Stimulated activated CD8-positive, alpha-beta memory T cell treated with anti-CD3 and anti-CD28 coated beads, Interleukin-4, amount 100 ng/mL, for 1 hour (primary cell): Measurements from ENCODE around the gene SLC7A6OS.
A peak's percentile ranks its signal among the peaks of the same experiment; 100 is the strongest.
"Not testable (repeated sequence)": the region's sequence is repeated elsewhere in the genome, so short reads cannot be mapped to it uniquely, and the experiment has no call there.

Source experiments
- DNase-seq, 2 donors: peaks; one replicate each; pipeline ENCODE4 v3.0.0-alpha.2; 2020; ENCODE audit warnings: low read depth in 2 of 2, low spot score in 1 of 2

The SLC7A6OS gene

DNA sequence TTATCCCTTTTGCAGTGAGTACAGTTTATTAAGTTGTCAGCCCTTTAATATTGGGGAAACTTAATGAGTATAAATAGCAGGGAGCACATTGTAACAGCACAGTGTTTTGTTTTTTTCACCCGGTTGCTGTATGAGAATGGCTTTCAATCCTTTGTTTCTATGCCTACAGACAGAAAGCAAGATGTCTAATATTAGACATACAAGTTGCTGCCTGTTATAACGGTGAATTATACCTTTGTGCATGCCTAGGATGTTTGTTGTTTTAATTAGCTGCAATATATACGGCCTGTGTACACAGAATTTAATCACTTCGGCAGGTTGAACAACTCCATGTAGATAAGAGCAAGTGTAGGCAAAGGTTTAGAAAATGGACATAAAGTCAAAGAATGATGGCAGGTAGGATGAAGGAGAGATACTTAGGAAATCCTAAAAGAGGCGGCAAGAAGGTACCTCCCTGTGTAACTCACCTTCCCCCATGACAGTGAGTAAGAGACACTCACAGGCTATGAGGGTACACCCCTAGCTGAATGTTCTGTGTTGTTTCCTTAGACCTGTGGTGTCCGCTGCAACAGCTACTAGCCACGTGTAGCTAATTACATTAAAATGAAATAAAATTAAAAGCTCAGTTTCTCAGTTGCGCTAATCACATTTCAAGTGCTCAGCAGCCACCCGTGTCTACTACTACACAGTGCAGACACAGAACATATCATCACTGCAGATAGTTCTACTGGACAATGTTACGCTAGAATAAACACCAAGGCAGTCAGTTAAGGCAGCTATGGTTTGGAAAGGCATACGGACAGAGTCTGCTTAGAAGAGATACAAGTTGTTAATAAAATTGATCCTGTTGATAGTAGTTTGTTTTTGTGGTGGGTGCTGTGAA is 10.9 kb downstream of the SLC7A6OS start:
- no peak for DNase-seq

DNA sequence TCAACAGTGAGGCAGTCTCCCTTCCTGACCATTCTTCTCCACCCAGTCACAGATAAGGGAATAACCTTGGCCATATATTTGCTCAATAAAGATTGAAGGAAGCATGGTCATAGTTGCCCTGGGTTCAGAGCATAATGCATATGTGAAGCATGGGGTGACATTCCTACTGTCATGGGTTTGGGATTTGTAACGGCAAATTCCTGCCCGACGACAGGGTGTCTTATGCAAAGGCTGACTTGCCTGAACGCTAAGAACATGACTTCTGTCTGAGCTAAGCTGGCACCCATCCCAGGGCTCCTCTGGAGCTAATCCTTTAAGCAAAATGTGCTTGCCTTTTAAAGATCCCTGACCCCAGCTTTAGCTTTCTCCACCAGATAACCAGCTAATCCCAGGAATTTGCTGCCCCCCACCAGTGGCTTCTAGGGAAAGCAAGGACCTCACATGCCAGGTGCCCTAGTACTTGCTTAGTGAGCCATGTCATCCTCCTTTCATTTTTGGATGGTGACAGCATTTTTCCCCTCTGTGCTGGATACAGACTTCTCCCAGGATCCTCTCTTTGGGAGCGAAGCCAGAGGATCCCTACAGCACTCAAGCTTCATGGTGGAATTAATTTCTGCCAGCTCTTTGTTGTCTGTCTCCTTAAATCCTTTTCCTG is 11.7 kb downstream of the SLC7A6OS start:
- DNase-seq, result no peak

DNA sequence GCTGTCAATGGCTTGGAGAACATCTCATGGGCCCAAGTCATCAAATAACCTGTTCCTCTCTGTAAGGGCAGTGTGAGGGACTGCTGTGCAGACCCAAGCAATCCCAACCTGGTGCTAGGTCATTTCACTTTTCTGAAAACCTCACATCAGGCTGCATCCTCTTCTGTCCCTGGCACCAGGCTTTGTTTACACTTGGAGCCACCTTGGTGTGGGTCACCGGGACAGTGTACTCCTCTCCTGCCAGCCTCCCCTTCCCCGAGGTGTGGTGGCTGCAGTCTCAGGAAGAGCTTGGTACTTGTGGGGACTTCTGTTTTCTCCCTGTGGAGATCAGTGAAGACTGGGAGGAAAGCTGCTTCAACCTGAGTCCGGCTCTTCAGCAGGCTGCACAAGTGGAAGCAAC is 12.4 kb downstream of the SLC7A6OS start:
- DNase-seq, result no peak

DNA sequence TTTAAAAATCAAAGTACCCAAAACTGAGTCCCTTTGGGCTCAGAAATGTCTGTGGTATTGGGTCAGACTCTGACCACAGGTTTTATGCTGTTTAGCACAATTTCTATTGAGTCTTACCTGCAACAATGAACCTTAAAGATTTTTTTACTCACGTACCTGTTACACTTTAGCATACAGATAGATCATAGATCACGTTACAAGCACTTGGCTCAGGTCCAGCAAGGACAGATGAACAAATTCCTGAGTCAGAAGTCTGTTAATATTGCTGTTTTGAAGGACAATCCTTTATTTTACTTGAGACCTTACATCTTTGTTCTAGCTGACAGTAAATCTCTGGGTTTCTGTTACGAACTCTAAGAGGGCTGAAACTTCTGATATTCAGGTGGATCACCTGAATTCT is 12.8 kb downstream of the SLC7A6OS start:
- DNase-seq, result no peak

DNA sequence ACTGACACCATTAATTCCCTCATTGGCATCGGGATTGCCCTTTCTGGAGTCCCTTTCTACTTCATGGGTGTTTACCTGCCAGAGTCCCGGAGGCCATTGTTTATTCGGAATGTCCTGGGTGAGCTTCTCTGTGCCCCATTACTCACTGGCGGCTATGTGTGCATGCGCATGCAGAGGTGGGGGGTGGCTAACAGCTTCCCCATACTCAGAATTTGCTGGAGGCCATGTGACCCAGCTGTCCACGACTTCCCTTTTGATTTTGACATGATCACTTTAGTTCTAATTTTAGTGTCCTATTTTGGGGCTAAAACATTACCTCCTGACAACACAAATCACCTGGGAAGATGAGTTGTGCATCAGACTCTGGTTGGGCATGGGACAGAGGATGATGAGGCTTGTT is 14.1 kb downstream of the SLC7A6OS start:
- no peak for DNase-seq

DNA sequence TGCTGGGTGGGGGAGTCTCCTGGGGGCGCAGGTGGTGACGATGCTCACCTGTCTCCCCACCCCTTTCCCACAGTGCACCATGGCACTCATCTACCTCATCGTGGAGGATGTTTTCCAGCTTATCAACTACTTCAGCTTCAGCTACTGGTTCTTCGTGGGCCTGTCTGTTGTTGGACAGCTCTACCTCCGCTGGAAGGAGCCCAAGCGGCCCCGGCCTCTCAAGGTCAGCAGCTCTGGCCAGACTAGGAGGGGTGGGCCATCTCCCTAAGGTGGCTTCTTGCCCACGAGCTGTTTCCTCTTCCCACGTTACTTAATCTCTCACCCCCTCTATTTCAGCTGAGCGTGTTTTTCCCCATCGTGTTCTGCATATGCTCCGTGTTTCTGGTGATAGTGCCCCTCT is 14.5 kb downstream of the SLC7A6OS start:
- DNase-seq, result no peak

DNA sequence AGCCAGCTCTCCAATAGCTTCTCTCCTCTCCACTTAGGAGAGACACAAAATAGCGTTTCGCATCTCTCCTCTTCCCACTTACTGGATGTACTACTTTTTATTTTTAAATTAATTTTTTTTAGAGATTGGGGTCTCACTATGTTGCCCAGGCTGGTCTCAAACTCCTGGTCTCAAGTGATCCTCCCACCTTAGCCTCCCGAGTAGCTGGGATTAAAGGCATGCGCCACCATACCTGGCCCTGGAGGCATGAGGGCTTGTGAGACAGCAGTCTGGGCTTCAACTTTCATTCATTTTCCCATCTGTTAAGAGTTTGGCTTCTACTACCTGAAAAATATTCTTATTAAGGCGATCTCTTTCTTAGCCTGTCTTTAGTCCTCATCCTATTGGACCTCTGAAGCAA is 18.3 kb downstream of the SLC7A6OS start:
- no peak for DNase-seq

DNA sequence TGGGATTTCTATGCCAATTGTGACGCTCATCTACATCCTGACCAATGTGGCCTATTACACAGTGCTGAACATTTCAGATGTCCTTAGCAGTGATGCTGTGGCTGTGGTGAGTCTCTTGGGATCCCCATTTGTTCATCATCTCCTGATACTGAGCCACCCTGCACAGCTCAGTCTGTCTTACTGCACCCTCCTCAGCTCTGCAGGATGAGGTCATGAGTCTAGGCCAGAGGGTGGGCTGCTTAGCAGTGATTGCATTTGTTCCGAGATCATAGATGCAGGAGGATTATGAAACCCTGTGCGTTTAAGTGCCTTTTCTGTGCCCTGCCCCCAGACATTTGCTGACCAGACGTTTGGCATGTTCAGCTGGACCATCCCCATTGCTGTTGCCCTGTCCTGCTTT is 19.5 kb downstream of the SLC7A6OS start:
- DNase-seq, result no peak

DNA sequence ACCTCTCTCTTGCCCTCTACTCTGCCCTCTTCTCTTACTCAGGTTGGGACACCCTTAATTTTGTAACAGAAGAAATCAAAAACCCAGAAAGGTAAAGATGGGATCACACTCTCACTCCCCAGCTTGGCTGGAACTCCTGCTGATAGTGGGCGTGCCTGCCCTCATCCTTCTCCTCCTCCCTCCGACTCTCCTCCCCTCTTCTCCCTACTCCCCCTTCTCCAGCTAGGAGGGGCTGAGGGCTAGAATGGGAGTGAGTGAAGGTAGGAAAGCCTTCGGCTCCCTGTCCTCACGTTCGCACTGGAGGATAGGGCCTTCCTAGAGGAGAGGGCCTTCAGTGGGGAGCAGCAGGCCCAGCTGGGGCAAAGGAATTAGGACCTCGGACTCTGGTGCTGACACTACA is 20.3 kb downstream of the SLC7A6OS start:
- no peak for DNase-seq

DNA sequence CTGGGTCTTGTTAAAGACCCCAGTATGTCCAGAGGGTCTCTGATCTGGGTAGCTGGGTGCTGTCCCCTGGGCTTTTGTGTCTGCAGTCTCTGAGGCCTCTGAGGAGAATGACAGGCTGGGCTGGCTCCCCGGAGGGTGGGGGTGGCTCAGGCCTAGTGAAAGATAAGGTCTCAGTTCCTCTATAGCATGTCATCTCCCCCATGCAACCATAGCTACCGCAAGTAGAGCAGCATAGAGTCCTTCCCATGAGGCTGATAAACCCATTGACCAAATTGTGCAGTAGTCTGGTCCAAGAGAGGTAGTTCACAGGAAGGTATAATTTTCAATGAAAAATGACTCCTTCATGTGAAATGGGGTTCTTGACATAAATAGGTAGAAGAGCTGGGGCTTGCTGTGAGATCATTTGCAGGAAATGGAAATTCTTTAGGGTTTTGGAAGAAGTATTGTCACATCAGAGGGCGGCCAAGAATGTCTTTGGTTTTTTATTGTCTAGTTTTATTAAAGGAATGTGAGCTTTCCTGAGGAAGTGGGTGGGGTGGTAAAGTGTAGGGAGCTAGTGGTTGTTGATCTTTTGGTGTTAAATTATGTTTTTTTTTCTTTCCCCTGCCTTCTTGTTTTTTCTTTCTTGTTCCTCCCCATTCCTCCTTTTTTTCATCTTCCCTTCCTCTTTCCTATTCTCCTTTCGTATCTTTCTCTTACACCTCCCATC is 21.0 kb downstream of the SLC7A6OS start:
- DNase-seq, result peak in 1 of 2 donors; percentile 31

DNA sequence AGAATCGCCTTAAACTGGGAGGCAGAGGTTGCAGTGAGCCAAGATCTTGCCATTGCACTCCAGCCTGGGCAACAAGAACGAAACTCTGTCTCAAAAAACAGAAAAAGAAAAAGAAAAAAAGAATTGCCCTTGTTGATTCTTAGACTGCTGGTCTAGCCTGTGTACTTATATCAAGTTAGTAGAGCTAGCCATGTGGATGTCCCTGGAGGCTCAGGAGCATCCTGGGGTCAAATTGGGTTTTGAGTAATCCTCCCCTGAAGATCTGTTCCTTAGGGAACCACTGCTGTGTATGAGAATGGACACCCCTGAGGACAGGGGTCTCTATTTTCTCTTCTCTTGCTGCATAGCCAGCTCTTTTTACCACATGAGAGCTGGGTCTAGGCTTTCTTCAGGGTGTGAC is 21.5 kb downstream of the SLC7A6OS start:
- no peak for DNase-seq

DNA sequence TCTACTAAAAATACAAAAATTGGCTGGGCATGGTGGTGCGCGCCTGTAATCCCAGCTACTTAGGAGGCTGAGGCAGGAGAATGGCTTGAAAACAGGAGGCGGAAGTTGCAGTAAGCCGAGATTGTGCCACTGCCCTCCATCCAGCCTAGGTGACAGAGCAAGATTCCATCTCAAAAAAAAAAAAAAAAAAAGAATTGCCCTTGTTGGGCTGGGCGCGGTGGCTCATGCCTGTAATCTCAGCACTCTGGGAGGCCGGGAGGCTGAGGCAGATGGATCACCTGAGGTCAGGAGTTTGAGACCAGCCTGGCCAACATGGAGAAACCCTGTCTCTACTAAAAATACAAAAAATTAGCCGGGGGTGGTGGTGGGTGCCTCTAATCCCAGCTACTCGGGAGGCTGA is 21.9 kb downstream of the SLC7A6OS start:
- DNase-seq, result not testable (repeated sequence)

DNA sequence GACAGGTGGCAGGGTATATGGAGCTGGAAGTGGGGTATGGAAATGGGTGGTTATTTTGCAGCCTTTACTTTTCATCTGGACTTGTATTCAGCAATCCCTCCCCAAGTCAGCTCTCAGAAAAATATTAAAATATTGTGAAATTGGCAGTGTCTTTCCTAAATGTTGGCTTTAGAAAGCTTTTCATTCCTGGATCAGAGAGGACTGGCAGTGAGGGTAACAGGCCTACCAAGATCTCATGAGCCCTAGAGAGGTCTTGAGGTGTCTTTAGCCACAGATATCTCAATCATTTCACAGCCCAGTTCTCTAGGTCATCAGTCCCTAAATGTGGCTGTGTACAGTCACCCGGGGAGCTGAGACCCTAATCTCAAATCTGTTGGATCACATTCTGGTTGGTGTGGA is 22.5 kb downstream of the SLC7A6OS start:
- no peak for DNase-seq

DNA sequence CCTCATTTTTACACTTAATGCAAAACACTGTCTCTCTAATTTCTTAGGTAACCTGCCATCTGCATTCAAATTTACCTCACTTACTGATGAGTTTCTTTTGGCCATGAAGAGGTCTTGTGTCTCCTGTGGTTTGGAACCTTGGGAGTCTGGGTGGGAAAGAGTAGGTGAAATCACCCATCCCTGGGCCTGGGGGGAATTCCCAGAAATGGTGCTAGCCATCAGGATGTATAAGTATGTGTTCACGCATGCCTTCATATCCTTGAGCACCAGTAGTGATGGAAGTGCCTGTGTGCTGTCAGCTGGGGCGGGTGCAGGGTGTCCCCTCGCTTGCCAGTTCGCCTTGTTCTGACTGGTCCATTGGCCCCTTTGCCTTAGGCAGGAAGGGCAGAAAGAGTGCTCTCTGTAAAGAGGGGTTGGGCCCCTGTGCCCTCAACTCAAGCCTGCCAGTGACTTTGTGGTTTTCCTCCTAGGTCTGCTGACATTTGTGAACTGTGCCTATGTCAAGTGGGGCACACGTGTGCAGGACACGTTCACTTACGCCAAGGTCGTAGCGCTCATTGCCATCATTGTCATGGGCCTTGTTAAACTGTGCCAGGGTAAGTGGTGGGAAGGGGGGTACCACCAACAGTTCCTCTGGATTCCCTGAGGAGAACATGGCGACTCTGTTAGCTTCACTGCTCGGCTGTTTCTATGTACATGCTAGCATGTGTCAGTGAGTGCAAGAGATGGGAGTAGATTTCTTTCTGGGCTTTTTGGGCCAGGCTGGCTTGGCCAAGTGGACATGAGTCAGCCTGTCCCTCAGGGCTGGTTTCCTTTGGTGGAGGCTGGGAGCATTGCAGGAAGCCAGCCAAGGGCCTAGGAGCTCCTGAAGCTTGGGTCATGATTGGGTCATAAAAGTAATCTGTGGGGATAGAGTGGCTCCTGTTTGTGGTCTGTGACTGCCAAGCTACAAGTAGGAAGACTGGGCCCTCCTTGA is 23.2 kb downstream of the SLC7A6OS start:
- DNase-seq, result no peak

DNA sequence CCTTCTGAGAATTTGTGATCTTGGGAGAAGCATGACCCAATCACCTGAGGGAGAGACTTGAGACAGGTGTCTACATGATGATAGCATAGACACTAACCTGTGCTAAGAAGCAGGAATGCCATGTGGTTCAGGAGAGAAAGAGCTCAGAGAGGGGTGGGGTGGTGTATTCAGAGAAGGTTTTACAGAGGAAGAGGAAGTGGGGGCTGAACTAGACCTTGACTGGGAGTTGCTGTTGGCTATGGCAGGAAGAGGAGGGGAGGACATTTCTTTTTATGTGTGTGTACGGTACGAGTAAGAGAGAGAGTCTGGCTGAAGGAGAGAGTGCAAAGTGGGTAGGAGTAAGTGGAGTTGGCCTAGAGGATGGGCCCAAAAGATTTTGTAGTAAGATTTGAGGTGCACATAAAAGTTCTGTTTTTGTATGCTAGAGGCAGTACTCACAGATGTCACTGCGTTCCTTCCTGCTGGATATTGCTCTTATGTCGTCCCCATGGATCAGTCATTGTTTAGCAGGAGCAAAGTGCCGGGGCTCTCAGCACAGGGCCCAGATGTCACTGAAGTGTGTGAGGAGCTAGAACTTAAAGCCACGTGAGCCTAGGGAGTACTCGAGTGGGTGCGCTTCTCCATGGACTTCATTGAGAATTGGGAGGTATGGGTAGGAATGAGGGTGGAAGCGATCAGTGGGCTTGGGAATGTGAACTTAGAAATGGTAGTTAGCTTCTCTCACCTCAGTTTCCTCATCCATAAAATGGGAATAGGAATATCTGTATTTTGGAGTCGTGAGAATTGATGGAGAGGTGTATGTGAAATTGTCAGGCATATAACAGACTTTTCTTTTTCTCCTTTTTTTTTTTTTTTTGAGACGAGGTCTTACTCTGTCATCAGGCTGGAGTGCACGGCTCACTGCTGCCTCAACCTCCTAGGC is 24.3 kb downstream of the SLC7A6OS start:
- DNase-seq, result no peak

DNA sequence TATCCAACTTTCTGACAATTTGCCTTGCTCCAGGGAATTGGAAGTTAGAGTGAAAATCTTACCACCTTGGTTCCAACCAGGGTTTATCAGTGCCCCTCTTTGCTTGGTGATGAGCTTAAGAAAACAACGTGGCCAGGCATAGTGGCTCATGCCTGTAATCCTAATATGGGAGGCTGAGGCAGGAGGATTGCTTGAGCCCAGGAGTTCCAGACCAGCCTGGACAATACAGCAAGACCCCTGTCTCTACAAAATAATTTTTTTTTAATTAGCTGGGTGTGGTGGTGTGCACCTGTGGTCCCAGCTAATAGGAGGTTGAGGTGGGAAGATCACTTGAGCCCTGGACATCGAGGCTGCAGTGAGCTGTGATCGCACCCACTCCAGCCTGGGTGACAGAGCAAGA is 25.1 kb downstream of the SLC7A6OS start:
- no peak for DNase-seq

DNA sequence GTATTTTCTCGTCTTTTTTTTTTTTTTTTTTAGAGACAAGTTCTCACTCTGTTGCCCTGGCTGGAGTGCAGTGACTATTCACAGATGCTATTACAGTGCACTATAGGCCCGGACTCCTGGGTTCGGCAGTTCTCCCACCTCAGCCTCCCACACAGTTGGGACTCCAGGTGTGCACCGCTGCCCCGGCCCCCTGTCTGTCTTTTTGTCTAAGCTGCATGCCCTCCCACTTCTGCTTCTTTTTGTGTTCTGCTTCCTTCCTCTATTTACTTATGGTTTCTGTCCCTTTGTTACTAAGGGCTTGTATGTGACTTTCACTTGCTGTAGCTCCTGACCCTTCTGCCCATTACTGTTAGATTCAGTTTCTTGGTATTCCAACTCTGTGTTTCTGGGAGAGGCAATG is 25.9 kb downstream of the SLC7A6OS start:
- no peak for DNase-seq

DNA sequence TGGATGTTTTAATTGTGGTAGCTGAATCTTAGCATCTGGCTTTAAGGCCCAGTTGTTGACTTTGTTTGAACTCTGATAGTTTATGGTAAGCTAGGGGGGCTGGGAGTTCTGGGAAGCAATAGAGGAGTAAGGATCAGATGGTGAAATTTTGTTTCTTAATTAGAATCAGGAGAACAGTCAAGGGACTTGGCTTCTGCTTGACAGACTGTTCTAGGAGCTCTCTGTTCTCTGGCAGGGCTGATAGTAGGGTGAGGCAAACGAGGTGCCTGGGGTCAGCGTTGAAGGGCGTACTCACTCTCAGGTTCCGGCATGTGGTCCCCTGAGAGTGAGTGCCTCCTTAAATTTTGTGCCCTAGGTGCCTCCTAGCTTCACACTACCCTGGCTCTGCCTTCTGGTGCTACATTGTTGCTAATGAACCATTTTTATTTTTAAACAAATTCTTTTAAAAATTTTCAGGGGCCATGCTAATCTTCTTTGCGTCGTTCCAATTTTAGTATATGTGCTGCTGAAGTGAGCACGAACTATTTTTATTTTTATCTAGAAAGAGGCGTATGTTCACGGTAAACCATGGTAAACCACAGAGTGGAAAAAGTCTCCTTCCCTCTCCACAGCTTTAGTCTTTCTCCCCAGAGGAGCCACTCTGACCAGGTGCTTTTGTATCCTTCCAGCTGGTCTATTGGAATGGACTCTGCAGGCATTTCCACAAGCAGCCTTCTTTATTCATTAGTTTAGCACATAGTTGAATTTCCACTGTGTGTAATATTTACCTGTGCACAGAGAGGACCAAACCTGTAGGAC is 26.7 kb downstream of the SLC7A6OS start:
- no peak for DNase-seq

DNA sequence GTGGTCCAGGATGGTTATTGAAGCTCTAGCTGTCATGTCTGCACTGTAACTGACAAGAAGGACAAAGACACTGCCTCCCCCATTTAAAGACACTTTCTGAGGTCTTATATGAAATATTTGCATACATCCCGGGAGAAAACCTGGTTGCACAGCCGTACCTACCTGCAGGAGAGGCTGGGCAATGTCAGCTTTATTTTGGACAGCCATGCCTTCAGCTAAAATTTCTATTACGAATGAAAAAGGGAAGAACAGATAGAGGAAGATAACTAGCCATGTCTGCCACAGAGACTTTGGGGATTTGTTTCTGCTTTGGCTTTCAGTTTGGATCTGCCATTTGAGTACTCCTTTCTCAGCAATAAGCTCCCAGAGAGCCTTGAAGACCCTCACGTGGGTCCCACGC is 27.4 kb downstream of the SLC7A6OS start:
- DNase-seq, result no peak
